OCI-LY1 (cell line): Measurements from ENCODE around the gene ADGRG7.

ENCODE experiments used
- H2AFZ ChIP-seq: fragments of 200-600 bp; sonication (generic), shearing (Covaris generic); 2 replicates; pipeline ENCODE4 v1.6.0; 2014; ENCODE audit warnings: antibody characterized with exemption, mild to moderate bottlenecking, low read length
- H3F3A ChIP-seq: fragments of 200-600 bp; sonication (generic), shearing (Covaris generic); 2 replicates; pipeline ENCODE4 v1.6.0; 2014; ENCODE audit warnings: mild to moderate bottlenecking, antibody characterized with exemption, low read length, moderate library complexity; ENCODE audit not compliant: insufficient read depth
- H3K27ac ChIP-seq: fragments of 200-600 bp; sonication (generic); 2 replicates; pipeline ENCODE4 v1.5.1; 2014; ENCODE audit warnings: low read length, mixed run types, mild to moderate bottlenecking, low read depth; ENCODE audit not compliant: poor library complexity, severe bottlenecking
- H3K27me3 ChIP-seq: fragments of 200-600 bp; sonication (generic); 2 replicates; pipeline ENCODE4 v1.6.0; 2014; ENCODE audit warnings: antibody characterized with exemption, mild to moderate bottlenecking, low read length, moderate library complexity; ENCODE audit not compliant: insufficient read depth
- H3K36me3 ChIP-seq: fragments of 200-600 bp; sonication (generic); 2 replicates; pipeline ENCODE4 v1.6.1; 2014; ENCODE audit warnings: mild to moderate bottlenecking, antibody characterized with exemption, low read length, moderate library complexity, mixed read lengths; ENCODE audit not compliant: insufficient read depth
- H3K4me1 ChIP-seq: fragments of 200-600 bp; sonication (generic); 2 replicates; pipeline ENCODE4 v1.5.1; 2014; ENCODE audit warnings: mild to moderate bottlenecking, low read length, moderate library complexity; ENCODE audit not compliant: insufficient read depth, severe bottlenecking
- H3K4me2 ChIP-seq: fragments of 200-600 bp; sonication (generic), shearing (Covaris generic); 2 replicates; pipeline ENCODE4 v1.6.1; 2014; ENCODE audit warnings: low read length
- H3K4me3 ChIP-seq: fragments of 200-600 bp; sonication (generic); 2 replicates; pipeline ENCODE4 v1.5.1; 2014; ENCODE audit warnings: low read length, low read depth, mild to moderate bottlenecking, mixed read lengths; ENCODE audit not compliant: poor library complexity, severe bottlenecking
- H3K79me2 ChIP-seq: fragments of 200-600 bp; shearing (Covaris generic); 2 replicates; pipeline ENCODE4 v1.6.1; 2016; ENCODE audit warnings: mixed run types, low read length, mixed read lengths; ENCODE audit not compliant: insufficient read depth
- H3K9ac ChIP-seq: fragments of 200-600 bp; sonication (generic), shearing (Covaris generic); 2 replicates; pipeline ENCODE4 v1.6.1; 2014; ENCODE audit warnings: mild to moderate bottlenecking, low read length, mixed read lengths
- H3K9me2 ChIP-seq: fragments of 200-600 bp; sonication (generic), shearing (Covaris generic); 2 replicates; pipeline ENCODE4 v1.6.1; 2014; ENCODE audit warnings: low read depth, mild to moderate bottlenecking, low read length, mixed read lengths
- H3K9me3 ChIP-seq: fragments of 200-600 bp; shearing (Covaris generic); 2 replicates; pipeline ENCODE4 v1.6.1; 2014; ENCODE audit warnings: low read length, mixed read lengths
- H4K20me1 ChIP-seq: fragments of 200-600 bp; sonication (generic), shearing (Covaris generic); 2 replicates; pipeline ENCODE4 v1.6.0; 2016; ENCODE audit warnings: mild to moderate bottlenecking, low read length; ENCODE audit not compliant: insufficient read depth
- CTCF ChIP-seq: fragments of 200-600 bp; sonication (generic), shearing (Covaris generic); IDR thresholded peaks from 2 replicates; pipeline ENCODE4 v1.5.1; 2017; ENCODE audit warnings: mild to moderate bottlenecking, antibody characterized with exemption, low read length, moderate library complexity, mixed read lengths
- EZH2 ChIP-seq: fragments of 200-600 bp; sonication (generic), shearing (Covaris generic); IDR thresholded peaks from 2 replicates; pipeline ENCODE4 v1.8.0; 2017; ENCODE audit warnings: borderline replicate concordance, mixed run types, mild to moderate bottlenecking, antibody characterized with exemption, low read length, moderate library complexity, mixed read lengths

The ADGRG7 gene

GRCh38 chr3:100726706-100727105 is 117.3 kb downstream of the ADGRG7 start:
- no peaks in the 10 kb centered on the region for H3K27me3 ChIP-seq
- no peak for TF ChIP-seq CTCF
- TF ChIP-seq EZH2, result no peak
- H3K9ac ChIP-seq, result no peak overlapping the region
- no peaks in the 10 kb centered on the region for H3K4me1 ChIP-seq
- H3K36me3 ChIP-seq, result peaks cover 56% of the 10 kb centered on the region
- no peak overlapping the region for H3K27ac ChIP-seq
- no peak overlapping the region for H3K4me2 ChIP-seq
- H2AFZ ChIP-seq, result no peak overlapping the region
- no peak overlapping the region for H3K4me3 ChIP-seq
- no peaks in the 10 kb centered on the region for H3F3A ChIP-seq
- no peaks in the 10 kb centered on the region for H3K79me2 ChIP-seq
- H3K9me2 ChIP-seq, result no peaks in the 10 kb centered on the region
- H4K20me1 ChIP-seq, result no peaks in the 10 kb centered on the region
- H3K9me3 ChIP-seq, result no peaks in the 10 kb centered on the region

- Histone ChIP-seq H3F3A (no peaks in the 10 kb centered on the region), H3K9ac (no peak overlapping the region), H3K27ac (no peak overlapping the region), H2AFZ (no peak overlapping the region), H4K20me1 (no peaks in the 10 kb centered on the region), H3K36me3 (peaks cover 59% of the 10 kb centered on the region), H3K9me3 (no peaks in the 10 kb centered on the region), H3K27me3 (no peaks in the 10 kb centered on the region), H3K4me2 (no peak overlapping the region), H3K4me3 (no peak overlapping the region), H3K4me1 (no peaks in the 10 kb centered on the region), H3K79me2 (no peaks in the 10 kb centered on the region), H3K9me2 (no peaks in the 10 kb centered on the region)
- TF ChIP-seq CTCF (no peak), EZH2 (no peak)
Observed at GRCh38 chr3:100730524-100730923, 121.1 kb downstream of the ADGRG7 start.

GRCh38 chr3:100732435-100732834 is 123.0 kb downstream of the ADGRG7 start:
- no peaks in the 10 kb centered on the region for H4K20me1 ChIP-seq
- no peak overlapping the region for H3K27ac ChIP-seq

More at GRCh38 chr3:100732435-100732834, 123.0 kb downstream of the ADGRG7 start:
- Histone ChIP-seq H3K27me3 (no peaks in the 10 kb centered on the region), H3K36me3 (peaks cover 67% of the 10 kb centered on the region), H3K9ac (no peak overlapping the region), H3K4me1 (no peaks in the 10 kb centered on the region), H3K79me2 (no peaks in the 10 kb centered on the region), H3K4me3 (no peak overlapping the region), H3K9me2 (no peaks in the 10 kb centered on the region), H3F3A (no peaks in the 10 kb centered on the region), H3K9me3 (no peaks in the 10 kb centered on the region), H3K4me2 (no peak overlapping the region), H2AFZ (no peak overlapping the region)
- TF ChIP-seq CTCF (no peak), EZH2 (no peak)
